IMR-90 (cell line): ENCODE measurements around the gene LIMS1. TPM values are rescaled to one million over a fixed set of nuclear protein-coding genes. Genes with fewer than 3 reads are reported as not detected.

Experiments used
- ATAC-seq: fragments of 200-7000 bp; cut with Tn5 transposase; 2 replicates; pipeline ENCODE4 v1.9.1; 2020; ENCODE audit warnings: low read depth, mild to moderate bottlenecking, moderate library complexity
- BruUV-seq: library from RNA; stranded (reverse); fragments of 400-500 nt; replicated peaks from 2 replicates; lab custom pipeline; 2021; lab: Mats Ljungman, UMichigan
- CTCF ChIA-PET: fragments of 300-600 bp; formaldehyde crosslinking; extraction: SDS; loops from one replicate; lab custom pipeline; 2021; ENCODE audit warnings: antibody characterized with exemption; lab: Yijun Ruan, JAX
- POLR2A ChIA-PET: fragments of 300-600 bp; sonication (Branson Sonifier 250); formaldehyde crosslinking; loops from one replicate; lab custom pipeline; 2022; ENCODE audit warnings: antibody characterized with exemption; ENCODE audit not compliant: unreplicated experiment; lab: Charles Lee
- DNase-seq: peaks from one replicate; pipeline ENCODE4 v3.0.0; 2013
- H2AFZ ChIP-seq: replicated peaks from 2 replicates; pipeline ENCODE3; 2013; ENCODE audit warnings: low read length, mild to moderate bottlenecking; ENCODE audit not compliant: poor library complexity
- H2AK5ac ChIP-seq: 2 replicates; pipeline ENCODE4 v1.6.1; 2013; ENCODE audit warnings: low read depth, low read length, inconsistent platforms
- H2AK9ac ChIP-seq: replicated peaks from 2 replicates; pipeline ENCODE3; 2013; ENCODE audit warnings: mild to moderate bottlenecking, low read depth, low read length, moderate library complexity; ENCODE audit not compliant: poor library complexity
- H2BK120ac ChIP-seq: 2 replicates; pipeline ENCODE4 v1.6.1; 2013; ENCODE audit warnings: low read depth, low read length, inconsistent platforms
- H2BK15ac ChIP-seq: 3 replicates; pipeline ENCODE4 v1.6.1; 2013; ENCODE audit warnings: low read depth, low read length, inconsistent platforms
- H2BK20ac ChIP-seq: 2 replicates; pipeline ENCODE4 v1.6.1; 2013; ENCODE audit warnings: low read depth, mild to moderate bottlenecking, inconsistent platforms, low read length, moderate library complexity
- H2BK5ac ChIP-seq: 2 replicates; pipeline ENCODE4 v1.6.1; 2013; ENCODE audit warnings: mild to moderate bottlenecking, low read depth, low read length, inconsistent platforms; ENCODE audit not compliant: poor library complexity, severe bottlenecking
- H3K14ac ChIP-seq: replicated peaks from 2 replicates; pipeline ENCODE4 v1.6.1; 2013; ENCODE audit warnings: low read depth, low read length, inconsistent platforms
- H3K18ac ChIP-seq: 2 replicates; pipeline ENCODE4 v1.6.1; 2013; ENCODE audit warnings: low read depth, low read length, control low read depth
- H3K23ac ChIP-seq: 2 replicates; pipeline ENCODE4 v1.6.1; 2013; ENCODE audit warnings: low read depth, low read length, inconsistent platforms
- H3K27ac ChIP-seq: 2 replicates; pipeline ENCODE4 v1.5.1; 2013; ENCODE audit warnings: mild to moderate bottlenecking, control low read depth, low read length; ENCODE audit not compliant: insufficient read depth
- H3K27me3 ChIP-seq: 2 replicates; pipeline ENCODE4 v1.6.1; 2013; ENCODE audit warnings: low read length; ENCODE audit not compliant: control insufficient read depth, insufficient read depth
- H3K36me3 ChIP-seq: 2 replicates; pipeline ENCODE4 v1.6.1; 2013; ENCODE audit warnings: low read length, mixed read lengths; ENCODE audit not compliant: control insufficient read depth, insufficient read depth
- H3K4ac ChIP-seq: 2 replicates; pipeline ENCODE4 v1.6.1; 2013; ENCODE audit warnings: low read depth, low read length, inconsistent platforms
- H3K4me1 ChIP-seq: 2 replicates; pipeline ENCODE4 v1.6.1; 2013; ENCODE audit warnings: low read length, mixed read lengths; ENCODE audit not compliant: control insufficient read depth, insufficient read depth
- H3K4me2 ChIP-seq: 2 replicates; pipeline ENCODE4 v1.6.1; 2013; ENCODE audit warnings: low read depth, mild to moderate bottlenecking, control low read depth, low read length, moderate library complexity
- H3K4me3 ChIP-seq: 2 replicates; pipeline ENCODE4 v1.5.1; 2013; ENCODE audit warnings: low read depth, mild to moderate bottlenecking, control low read depth, low read length, moderate library complexity; ENCODE audit not compliant: insufficient read depth
- H3K56ac ChIP-seq: 2 replicates; pipeline ENCODE4 v1.6.1; 2013; ENCODE audit warnings: low read length, inconsistent platforms; ENCODE audit not compliant: insufficient read depth; ENCODE audit errors: extremely low read depth
- H3K79me1 ChIP-seq, 2 experiments: 2 replicates each; pipeline ENCODE4 v1.6.1; 2013; ENCODE audit warnings: low read length in 2 of 2, inconsistent platforms in 1 of 2, low read depth in 1 of 2
- H3K9ac ChIP-seq: 2 replicates; pipeline ENCODE4 v1.6.1; 2013; ENCODE audit warnings: low read depth, low read length, control low read depth
- H3K9me1 ChIP-seq: 2 replicates; pipeline ENCODE4 v1.6.1; 2013; ENCODE audit warnings: low read length, inconsistent platforms; ENCODE audit not compliant: insufficient read depth
- H3K9me3 ChIP-seq: 2 replicates; pipeline ENCODE4 v1.6.1; 2013; ENCODE audit warnings: low read length; ENCODE audit not compliant: control insufficient read depth, insufficient read depth
- H4K20me1 ChIP-seq: 2 replicates; pipeline ENCODE4 v1.6.1; 2013; ENCODE audit warnings: low read length, inconsistent platforms; ENCODE audit not compliant: insufficient read depth
- H4K5ac ChIP-seq: 2 replicates; pipeline ENCODE4 v1.6.1; 2013; ENCODE audit warnings: mild to moderate bottlenecking, low read depth, low read length, control low read depth
- H4K8ac ChIP-seq, 2 experiments: 2 replicates each; pipeline ENCODE4 v1.6.1; 2013; ENCODE audit warnings: low read depth in 2 of 2, low read length in 2 of 2, control low read depth in 1 of 2, inconsistent platforms in 1 of 2
- H4K91ac ChIP-seq: 2 replicates; pipeline ENCODE4 v1.6.1; 2013; ENCODE audit warnings: low read depth, low read length, inconsistent platforms; ENCODE audit not compliant: insufficient read depth
- BHLHE40 ChIP-seq: fragments of 150-350 bp; IDR thresholded peaks from 2 replicates; pipeline ENCODE4 v1.6.1; 2016; ENCODE audit warnings: mild to moderate bottlenecking, low read depth, low read length
- CHD1 ChIP-seq: IDR thresholded peaks from 2 replicates; pipeline ENCODE4 v1.6.1; 2012; ENCODE audit warnings: low read depth, low read length, improper control_type of control experiment
- WGBS, 2 experiments: methylation state at CpG; one replicate each; pipeline versions ENCODE4 v1.1.5 to v1.1.7; 2013; ENCODE audit warnings: missing lambda C conversion rate in 2 of 2; ENCODE audit not compliant: insufficient read length in 1 of 2; ENCODE audit errors: extremely low coverage in 2 of 2; 5-methylcytosine and 5-hydroxymethylcytosine counted together
- dilution Hi-C: fragments of 300-500 bp; cut with HindIII; formaldehyde crosslinking; loops from one replicate; pipeline ENCODE4 v1.14.3; 2018; ENCODE audit warnings: low sequenced_read_pairs; ENCODE audit not compliant: unreplicated experiment
- in situ Hi-C: fragments of 300-500 bp; cut with MboI; formaldehyde crosslinking; loops from 3 replicates; pipeline ENCODE4 v1.14.3; 2019; ENCODE audit warnings: low sequenced_read_pairs, inconsistent platforms, mixed read lengths
- intact Hi-C: fragments of 100-400 bp; cut with micrococcal nuclease; formaldehyde crosslinking; loops from 2 replicates; pipeline ENCODE4 v1.10.0; 2022
- polyA plus RNA-seq, 3 experiments: library from polyadenylated mRNA; depleted of rRNA; stranded (reverse); fragments of >200 nt; gene quantifications; 2 replicates each; pipeline ENCODE4 v1.2.3, GENCODE V29; 2012; ENCODE audit warnings: low replicate concordance in 1 of 3
- total RNA-seq: library from RNA; depleted of rRNA; stranded (reverse); fragments of >200 nt; gene quantifications from 2 replicates; pipeline ENCODE4 v1.2.3, GENCODE V29; 2012

LIMS1 gene
- total and polyA plus RNA-seq, 2 of the 4 experiments (the other 2 are of a cell fraction) = 59.1 to 131 TPM

DNA sequence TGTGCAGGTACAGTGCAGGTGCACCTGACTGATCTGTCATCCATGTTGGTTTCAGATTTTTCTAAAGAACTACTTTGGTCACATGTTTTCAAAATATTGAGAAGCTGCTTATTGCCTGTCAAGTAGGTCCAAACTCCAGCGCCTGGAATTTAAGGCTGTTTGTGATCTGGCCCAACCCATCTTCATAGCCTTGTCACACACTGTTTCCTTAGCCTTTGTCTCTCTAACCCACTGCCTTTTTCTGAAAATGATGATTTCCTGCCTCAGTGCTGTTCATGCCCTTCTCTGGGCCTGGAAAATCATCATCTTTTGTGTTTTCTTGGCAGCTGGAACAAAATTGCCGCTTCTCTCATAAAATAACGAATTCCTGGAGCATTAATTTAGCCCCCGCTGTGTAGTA, 7.2 kb downstream of the LIMS1 start:
- Histone ChIP-seq H3K27me3 (no peaks in the 10 kb centered on the region), H3K4me1 (peaks cover 15% of the 10 kb centered on the region), H3K14ac (peak overlapping the region; percentile 64), H3K4me2 (no peak overlapping the region), H4K5ac (no peak overlapping the region), H4K91ac (no peak overlapping the region), H4K8ac (no peak overlapping the region), H3K18ac (no peak overlapping the region), H3K9me1 (peaks cover 14% of the 10 kb centered on the region), H2AK5ac (peak overlapping the region; percentile 61; the same call in 1 of the 2 replicates), H2BK5ac (peak overlapping the region; percentile 4), H2BK120ac (peak overlapping the region; percentile 14; the same call in 1 of the 2 replicates), H3K36me3 (peaks cover 2% of the 10 kb centered on the region), H3K4ac (0 out of 2 replicates have a peak overlapping the region, but pooled peaks have one; percentile 25), H3K23ac (peak overlapping the region; percentile 74; the same call in 1 of the 2 replicates), H3K4me3 (no peak overlapping the region), H4K20me1 (peaks cover 65% of the 10 kb centered on the region), H2BK20ac (peak overlapping the region; percentile 11; the same call in 1 of the 2 replicates), H2AK9ac (no peak overlapping the region), H3K9ac (peak overlapping the region; percentile 0; the same call in 1 of the 2 replicates), H2AFZ (no peak overlapping the region), H3K27ac (no peak overlapping the region), H3K56ac (no peak overlapping the region), H2BK15ac (no peak overlapping the region), H3K79me1 (peaks cover 23 to 84% of the 10 kb centered on the region in 2 experiments), H3K9me3 (no peaks in the 10 kb centered on the region)
- no TSS peak for BruUV-seq
- dilution Hi-C loops = no loop called here
- DNase-seq (no peak), ATAC-seq (no peak)
- in situ Hi-C loops = no loop called here
- WGBS, 2 experiments = 71% methylated on average over 1 of the region's 4 CpGs; no CpG with 5 or more reads in 1 of the 2 experiments
- POLR2A ChIA-PET = interaction anchor here (1.1 kb wide), 1 partner anchor 8 kb away, joined by 3 read pairs; no protein-coding TSS in a partner anchor
- TF ChIP-seq CHD1 (no peak), BHLHE40 (no peak)
- intact Hi-C loops = no loop called here
- CTCF ChIA-PET = interaction anchor here (0.8 kb wide), 1 partner anchor 95 kb away, joined by 4 read pairs; no protein-coding TSS in a partner anchor
